G401.6 (cell line): ENCODE results near the gene TBXAS1.
"Not testable (repeated sequence)": the region's sequence is repeated elsewhere in the genome, so short reads cannot be mapped to it uniquely, and the experiment has no call there.

ENCODE experiments used
- FAIRE-seq: peaks from 2 replicates; lab custom pipeline; 2012; peaks lifted over from hg19 to GRCh38; lab: Jason Lieb, UNC

The TBXAS1 gene

DNA sequence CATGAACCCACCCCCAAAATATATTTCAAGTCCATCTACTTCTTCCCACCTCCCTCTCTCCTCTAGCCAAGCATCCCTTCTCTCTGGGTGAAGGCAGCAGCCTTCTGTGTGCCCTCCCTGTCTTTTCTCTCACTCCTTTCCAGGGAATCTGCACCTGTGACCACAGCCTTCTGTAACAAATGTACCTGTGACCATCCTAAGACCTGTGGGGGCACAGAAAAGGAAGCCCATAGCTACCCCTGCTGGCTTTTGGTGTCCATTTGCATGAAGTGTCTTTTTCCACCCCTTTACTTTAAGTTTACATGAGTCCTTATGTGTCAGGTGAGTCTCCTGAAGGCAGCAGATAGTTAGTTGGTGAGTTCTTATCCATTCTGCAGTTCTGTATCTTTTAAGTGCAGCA, 2.0 kb upstream of the TBXAS1 start:
- FAIRE-seq = no peak

GRCh38 chr7:139828446-139828845, 618 bp upstream of the TBXAS1 start:
- FAIRE-seq = no peak

DNA sequence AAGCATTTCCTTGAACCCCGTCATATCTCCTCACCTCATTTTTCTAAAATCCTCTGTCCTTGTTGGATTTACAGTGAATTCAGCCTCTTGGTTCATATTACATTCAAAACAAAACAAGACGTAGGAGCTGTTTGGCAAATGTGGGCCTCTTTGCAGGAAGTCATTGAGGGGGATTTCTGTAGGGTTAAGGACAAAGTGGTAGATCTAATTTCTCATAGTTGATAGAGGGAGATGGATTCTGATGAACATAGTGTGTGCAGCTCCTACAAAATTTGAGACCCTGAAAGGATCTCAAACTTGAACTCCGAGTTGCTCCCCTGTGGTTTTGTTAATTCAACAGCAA, 682 bp downstream of the TBXAS1 start:
- no peak for FAIRE-seq

DNA sequence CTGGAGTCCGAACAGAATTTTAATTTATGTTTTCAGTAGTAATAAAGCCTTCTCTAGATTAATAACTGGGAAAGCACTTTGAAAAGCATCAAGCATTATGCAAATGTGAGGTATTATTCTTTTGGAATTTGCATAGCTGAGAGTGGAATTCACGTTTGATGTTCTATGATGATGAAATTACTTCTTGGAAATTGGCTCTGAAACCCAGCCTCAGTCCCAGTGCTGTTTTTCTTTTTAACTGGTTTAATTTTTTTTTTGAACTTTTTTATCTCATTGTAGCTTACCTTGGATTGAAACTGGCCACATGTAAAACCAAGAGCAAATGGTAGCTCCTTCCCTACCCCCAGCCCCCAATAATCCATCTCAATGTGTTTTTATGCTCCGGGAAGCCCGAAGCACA, 1.2 kb downstream of the TBXAS1 start:
- FAIRE-seq = no peak

DNA sequence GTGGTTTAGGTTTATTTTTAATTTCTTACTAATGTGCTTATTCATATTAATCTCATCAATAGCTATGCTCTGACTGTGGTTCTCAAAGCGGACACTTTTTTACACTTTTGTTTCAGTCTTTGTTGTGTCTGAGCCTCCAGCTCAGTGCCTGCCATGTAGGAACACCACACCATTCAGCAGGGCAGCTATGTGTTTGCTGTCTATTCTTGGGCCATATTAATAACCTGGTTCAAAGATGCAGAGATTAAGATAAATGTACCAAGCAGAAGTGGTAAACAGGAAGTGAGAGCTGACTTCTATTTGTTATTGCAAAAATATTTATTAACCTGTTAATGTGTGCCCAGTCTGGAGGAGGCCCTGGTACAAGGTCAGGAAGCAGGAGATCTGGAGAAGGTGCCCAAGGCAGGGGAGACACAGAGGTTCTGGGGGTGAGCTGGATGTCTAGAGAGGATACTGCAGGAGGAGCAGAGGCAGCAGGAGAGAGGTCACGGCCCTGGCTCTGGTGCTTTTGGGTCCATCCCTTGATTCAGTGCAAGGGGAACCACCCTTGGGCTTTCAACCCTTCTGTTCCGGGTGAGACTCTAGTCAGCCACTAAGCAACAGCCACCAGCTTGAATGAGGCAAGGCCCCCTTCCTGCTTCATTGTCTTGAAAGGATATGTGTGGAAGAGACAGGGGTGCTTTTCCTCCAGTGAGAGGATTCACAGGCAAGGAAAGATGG, 1.9 kb downstream of the TBXAS1 start:
- no peak for FAIRE-seq

GRCh38 chr7:139835848-139836247, 6.8 kb downstream of the TBXAS1 start:
- FAIRE-seq = not testable (repeated sequence)

- not testable (repeated sequence) for FAIRE-seq
Observed at GRCh38 chr7:139837291-139837690, 8.2 kb downstream of the TBXAS1 start.

DNA sequence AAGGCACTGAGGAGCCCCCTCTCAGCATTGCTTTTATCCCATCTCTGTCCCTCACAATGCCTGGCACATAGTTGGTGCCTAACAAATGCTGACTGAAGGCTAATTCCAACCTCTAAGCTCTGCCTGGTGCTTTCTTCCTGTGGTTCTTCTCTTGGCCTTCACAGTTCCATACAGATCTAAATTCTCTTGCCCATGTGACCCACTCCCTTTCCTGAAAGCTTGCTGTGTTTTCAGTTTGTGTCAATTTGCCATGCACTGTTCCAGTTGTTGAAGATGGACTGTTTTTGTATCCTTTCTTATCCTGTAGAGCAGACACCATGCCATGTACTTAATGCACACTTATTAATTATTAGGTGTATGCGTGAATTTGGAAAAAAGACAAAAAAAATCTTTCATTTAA, 9.2 kb downstream of the TBXAS1 start:
- FAIRE-seq = no peak

- no peak for FAIRE-seq
Observed at GRCh38 chr7:139838876-139839275, 9.8 kb downstream of the TBXAS1 start.

DNA sequence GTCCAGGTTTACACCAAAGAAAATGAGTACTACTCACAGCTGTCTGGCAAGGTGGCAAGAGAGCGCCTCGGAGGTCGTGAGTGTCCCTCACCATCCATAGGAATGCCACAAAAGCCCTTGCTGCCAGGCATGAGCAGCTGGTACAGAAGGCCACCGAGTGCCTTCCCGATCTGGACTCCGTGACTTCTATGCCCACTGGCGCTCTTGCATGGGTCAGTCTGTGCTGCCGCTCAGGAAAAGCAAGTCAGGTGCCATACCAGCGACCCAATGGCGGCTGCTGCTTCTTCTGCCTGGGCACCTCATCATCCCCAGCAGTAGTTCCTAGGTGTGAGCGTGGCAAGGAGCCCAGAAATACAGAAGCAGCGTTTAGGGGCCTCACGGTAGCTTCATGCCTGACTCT, 11.7 kb downstream of the TBXAS1 start:
- FAIRE-seq = no peak

DNA sequence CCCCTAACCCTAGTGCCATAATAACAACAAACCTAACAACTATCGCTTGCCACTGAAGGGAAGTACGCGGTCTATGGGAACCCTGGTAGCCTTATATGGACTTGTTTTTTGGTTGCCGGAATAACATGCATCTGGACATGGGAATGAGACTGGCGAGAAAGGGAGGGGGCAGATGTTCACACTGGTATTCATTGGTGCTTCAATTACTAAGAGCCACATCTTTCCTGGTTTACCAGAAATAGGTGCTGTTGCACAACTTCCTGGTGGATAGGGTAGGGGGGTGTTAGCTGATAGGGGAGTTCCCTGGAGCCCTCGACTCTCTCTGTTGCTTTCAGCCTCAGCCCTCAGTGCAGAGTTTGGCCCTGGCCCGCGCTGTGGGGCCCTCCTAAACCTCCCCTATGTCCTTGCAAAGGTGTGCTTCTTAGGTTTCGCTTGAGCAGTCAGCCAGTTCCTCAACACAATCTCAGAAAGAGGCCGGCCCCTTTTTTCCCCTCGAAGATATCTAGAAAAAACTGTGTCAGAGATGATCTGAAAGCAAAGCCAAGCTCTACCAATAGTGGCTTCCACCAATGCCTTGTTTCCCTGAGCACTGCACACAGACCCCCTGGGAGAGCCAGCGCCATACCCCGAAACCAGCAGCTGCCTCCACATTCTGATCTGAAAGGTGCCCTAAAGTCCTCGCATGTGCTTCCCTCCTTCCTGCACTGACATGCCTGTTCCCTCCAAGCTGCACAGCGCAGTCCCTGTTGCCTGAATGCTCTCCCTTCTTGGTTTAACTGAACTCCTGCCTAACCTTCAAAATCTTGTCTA, 13.5 kb downstream of the TBXAS1 start:
- no peak for FAIRE-seq

DNA sequence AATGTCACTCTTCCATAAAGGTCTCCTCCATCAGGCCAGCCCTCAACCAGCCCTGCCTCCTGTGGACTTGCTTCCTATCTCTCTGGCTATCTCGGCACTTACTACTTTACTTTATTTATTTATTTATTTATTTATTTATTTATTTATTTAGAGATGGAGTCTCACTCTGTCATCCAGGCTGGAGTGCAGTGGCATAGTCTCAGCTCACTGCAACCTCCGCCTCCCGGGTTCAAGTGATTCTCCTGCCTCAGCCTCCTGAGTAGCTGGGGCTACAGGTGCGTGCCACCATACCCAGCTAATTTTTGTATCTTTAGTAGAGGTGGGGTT, 14.1 kb downstream of the TBXAS1 start:
- FAIRE-seq = not testable (repeated sequence)

DNA sequence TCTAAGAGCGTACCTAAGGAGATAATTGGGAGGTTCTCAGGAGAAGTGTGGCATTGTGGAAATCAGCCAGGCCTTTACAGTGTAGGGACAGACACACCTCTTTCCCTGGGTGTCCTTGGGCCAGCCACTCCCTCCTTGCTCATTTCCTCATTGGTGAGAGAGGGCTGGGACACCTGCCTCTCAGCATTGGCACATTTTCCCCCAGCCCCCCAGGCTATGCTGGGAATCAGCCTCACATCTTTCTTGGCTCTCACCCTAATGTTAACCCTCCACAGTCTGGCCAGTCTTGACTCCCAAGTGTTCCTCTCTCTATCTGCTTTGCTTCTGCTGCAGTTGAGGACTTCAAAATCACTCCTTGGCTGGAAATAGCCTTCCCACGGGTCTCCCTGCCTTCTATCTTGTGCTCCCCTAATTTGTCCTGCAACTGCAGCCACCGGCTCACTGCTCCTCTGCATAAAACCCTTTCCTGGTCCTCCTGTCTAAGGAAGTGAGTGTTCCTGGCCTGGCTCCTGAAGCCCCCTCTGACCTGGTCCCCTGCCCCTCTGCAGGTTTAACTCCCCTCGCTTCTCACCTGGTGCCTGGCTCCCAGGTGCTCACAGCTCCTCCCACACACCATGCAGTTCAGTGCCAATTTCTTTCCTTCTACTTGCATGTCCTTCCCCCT, 15.8 kb downstream of the TBXAS1 start:
- FAIRE-seq = no peak

GRCh38 chr7:139845443-139845805, 16.4 kb downstream of the TBXAS1 start:
- FAIRE-seq = no peak

GRCh38 chr7:139846297-139846696, 17.2 kb downstream of the TBXAS1 start:
- FAIRE-seq = no peak

- no peak for FAIRE-seq
Observed at GRCh38 chr7:139848274-139848673, 19.2 kb downstream of the TBXAS1 start.

DNA sequence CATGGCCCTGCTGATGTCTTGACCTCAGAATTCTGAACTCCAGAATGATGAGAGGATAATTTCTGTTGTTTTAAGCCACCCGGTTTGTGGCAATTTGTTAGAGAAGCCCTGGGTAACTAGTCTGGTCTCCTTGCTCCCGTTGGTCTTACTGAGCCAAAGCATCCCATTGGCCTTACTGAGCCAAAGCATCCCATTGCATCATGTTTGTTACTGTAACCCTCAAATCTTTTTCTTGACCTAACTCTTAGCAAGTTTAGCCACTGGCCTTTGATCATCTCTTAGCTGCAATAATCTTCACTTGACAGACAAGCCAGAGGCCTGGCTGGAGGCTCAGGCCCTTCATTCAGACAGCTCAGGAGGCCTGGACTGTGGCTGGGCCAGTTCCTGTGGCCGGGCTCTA, 21.8 kb downstream of the TBXAS1 start:
- no peak for FAIRE-seq

DNA sequence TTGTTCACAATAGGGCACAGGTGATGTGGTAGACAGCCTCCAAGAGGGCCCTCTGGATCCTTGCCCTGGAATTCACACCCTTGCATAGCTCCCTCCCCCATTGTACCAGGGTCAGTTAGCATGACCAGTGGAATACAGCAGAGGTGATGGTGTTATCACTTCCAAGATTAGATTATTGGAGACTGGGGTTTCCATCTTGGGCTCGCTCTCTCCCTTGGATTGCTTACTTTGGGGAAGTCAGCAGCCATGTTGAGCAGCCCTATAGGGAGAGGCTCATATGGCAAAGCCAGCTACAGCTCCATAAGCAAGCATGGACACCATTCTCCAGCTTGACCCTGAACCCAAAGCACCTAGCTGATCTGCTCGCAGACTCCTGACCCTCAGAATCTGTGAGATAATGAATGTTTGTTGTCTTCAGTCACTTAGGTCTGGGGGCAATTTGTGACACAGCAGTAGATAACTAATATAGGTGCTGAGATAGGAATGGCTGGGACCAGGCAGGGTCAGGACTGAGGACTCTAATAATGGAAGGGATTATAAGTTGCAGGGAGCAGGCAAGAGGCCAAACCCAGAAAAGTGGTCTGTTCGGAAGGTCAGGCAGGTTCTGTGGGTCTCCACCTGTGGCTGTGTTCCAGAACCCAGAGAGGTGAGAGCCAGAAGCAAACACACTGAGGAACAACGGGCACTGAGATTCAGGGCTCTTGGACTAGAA, 22.9 kb downstream of the TBXAS1 start:
- no peak for FAIRE-seq

DNA sequence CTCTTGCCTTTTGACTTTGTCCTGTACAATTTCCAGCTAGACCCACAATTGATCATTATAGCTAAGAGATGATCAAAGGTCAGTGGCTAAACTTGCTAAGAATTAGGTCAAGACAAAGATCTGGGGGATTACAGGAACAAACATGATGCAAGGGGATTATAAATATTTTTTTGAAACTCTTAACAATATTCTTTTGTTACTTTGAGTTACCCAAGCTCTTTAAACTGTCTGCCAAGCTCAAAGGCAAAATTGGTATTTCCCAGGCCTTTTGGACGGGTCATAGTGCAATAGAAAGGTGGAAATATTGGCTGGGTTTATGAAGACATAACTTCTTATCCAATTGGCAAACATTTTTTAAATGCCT, 23.4 kb downstream of the TBXAS1 start:
- no peak for FAIRE-seq

DNA sequence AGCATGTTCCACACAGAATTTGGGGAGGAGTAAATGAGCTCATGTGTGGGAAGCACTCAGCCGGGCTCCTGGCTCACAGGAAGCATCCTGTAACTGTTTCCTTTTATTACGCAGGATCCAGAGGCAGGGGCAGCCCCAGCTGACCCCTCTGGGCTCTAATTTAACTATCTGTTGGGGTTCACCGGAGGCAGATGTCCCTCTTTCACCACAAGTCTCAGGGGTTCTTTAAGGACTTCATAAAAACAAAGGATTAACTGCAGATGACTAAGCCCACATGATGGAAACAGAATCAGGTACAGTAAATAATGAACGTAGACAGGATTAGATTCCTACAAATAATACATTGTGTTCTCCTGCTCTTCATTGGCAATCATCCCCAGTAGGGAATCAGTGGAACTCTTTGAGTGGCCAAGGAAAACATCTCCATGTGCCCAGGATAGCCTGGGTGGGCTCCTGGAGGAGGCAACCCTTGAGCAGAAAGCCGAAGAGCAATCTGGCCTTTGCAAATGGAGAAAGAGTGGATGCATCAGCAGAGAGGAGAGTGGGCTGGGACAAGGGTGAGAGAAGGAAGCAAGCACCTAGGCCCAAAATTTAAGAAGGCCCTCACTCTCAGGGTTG, 24.6 kb downstream of the TBXAS1 start:
- no peak for FAIRE-seq

- FAIRE-seq = no peak
Observed at GRCh38 chr7:139854124-139854511, 25.1 kb downstream of the TBXAS1 start.

GRCh38 chr7:139854803-139855497, 25.9 kb downstream of the TBXAS1 start:
- no peak for FAIRE-seq
